HFF-Myc (cell line): ENCODE data around the gene PANK3.

Experiments
- DNase-seq: peaks from one replicate; pipeline ENCODE4 v3.0.0-alpha.2; 2011; ENCODE audit warnings: low read depth; ENCODE audit errors: extremely low read depth
- H3K4me3 ChIP-seq: replicated peaks from 2 replicates; pipeline ENCODE4 v1.5.1; 2011; ENCODE audit warnings: low read depth, mild to moderate bottlenecking, control low read depth, low read length
- CTCF ChIP-seq: IDR thresholded peaks from 2 replicates; pipeline ENCODE4 v1.5.1; 2012; ENCODE audit warnings: mild to moderate bottlenecking, low read depth, low read length, control low read depth; ENCODE audit errors: missing control alignments

PANK3 gene

GRCh38 chr5:168578538-168579487 lies at the start of gene PANK3:
Gene PANK3, minus strand, starts transcription at chr5:168579368. Its CDS starts 85 bp downstream, at chr5:168579283.
- TF ChIP-seq CTCF, result no peak
- peak within 1 kb of the TSS; percentile 81 for H3K4me3 ChIP-seq
- DNase-seq, result no peak

- TF ChIP-seq CTCF, result no peak
- no peak for DNase-seq
- H3K4me3 ChIP-seq, result no peak overlapping the region
Measured at GRCh38 chr5:168624850-168625364, 45.7 kb upstream of the PANK3 start.

- DNase-seq, result no peak
- no peak for TF ChIP-seq CTCF
- no peak overlapping the region for H3K4me3 ChIP-seq
Measured at GRCh38 chr5:168620807-168621206, 41.6 kb upstream of the PANK3 start.

GRCh38 chr5:168614661-168615060 lies 35.5 kb upstream of the PANK3 start:
- no peak overlapping the region for H3K4me3 ChIP-seq
- DNase-seq, result no peak
- TF ChIP-seq CTCF, result no peak

GRCh38 chr5:168613996-168614395 lies 34.8 kb upstream of the PANK3 start:
- no peak for TF ChIP-seq CTCF
- no peak overlapping the region for H3K4me3 ChIP-seq
- no peak for DNase-seq

GRCh38 chr5:168613396-168613795 lies 34.2 kb upstream of the PANK3 start:
- DNase-seq, result no peak
- no peak overlapping the region for H3K4me3 ChIP-seq
- no peak for TF ChIP-seq CTCF
